IPS-15b (cell line): ENCODE data around the gene WBP2NL.

Experiments used
- H3K27me3 ChIP-seq: one replicate; pipeline ENCODE4 v1.6.1; 2013; ENCODE audit warnings: low read length; ENCODE audit not compliant: control insufficient read depth, insufficient read depth
- H3K36me3 ChIP-seq: one replicate; pipeline ENCODE4 v1.6.1; 2013; ENCODE audit warnings: low read length; ENCODE audit not compliant: control insufficient read depth, insufficient read depth
- H3K4me1 ChIP-seq: one replicate; pipeline ENCODE4 v1.6.1; 2013; ENCODE audit warnings: mild to moderate bottlenecking, low read length; ENCODE audit not compliant: control insufficient read depth, insufficient read depth
- H3K4me3 ChIP-seq: one replicate; pipeline ENCODE4 v1.5.1; 2013; ENCODE audit warnings: low read depth, low read length
- H3K9ac ChIP-seq: one replicate; pipeline ENCODE4 v1.6.1; 2013; ENCODE audit warnings: low read depth, mild to moderate bottlenecking, low read length
- H3K9me3 ChIP-seq: one replicate; pipeline ENCODE4 v1.6.1; 2013; ENCODE audit warnings: mild to moderate bottlenecking, low read length; ENCODE audit not compliant: control insufficient read depth, insufficient read depth

The WBP2NL gene

DNA sequence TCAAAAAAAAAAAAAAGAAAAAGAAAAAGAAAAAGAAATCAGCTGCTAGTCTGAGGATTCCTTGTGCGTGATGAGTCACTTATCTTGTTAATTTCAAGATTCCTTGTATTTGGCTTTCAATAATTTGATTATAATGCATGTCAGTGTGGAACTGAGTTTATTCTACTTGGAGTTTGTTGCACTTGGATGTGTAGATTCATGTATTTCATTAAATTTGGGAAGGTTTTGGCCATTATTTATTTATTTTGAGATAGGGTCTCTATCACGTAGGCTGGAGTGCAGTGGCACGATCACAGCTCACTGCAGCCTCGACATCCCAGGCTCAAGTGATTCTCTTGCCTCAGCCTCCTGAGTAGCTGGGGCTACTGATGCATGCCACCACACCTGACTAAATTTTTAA lies 14.8 kb downstream of the WBP2NL start:
- H3K9ac ChIP-seq, result no peak overlapping the region
- H3K4me3 ChIP-seq, result no peak overlapping the region
- peaks cover 5% of the 10 kb centered on the region for H3K27me3 ChIP-seq
- H3K4me1 ChIP-seq, result no peaks in the 10 kb centered on the region
- H3K36me3 ChIP-seq, result no peaks in the 10 kb centered on the region
- H3K9me3 ChIP-seq, result no peaks in the 10 kb centered on the region

GRCh38 chr22:42016111-42016510 lies 17.5 kb downstream of the WBP2NL start:
- Histone ChIP-seq H3K9me3 (no peaks in the 10 kb centered on the region), H3K27me3 (peaks cover 5% of the 10 kb centered on the region), H3K4me1 (no peaks in the 10 kb centered on the region), H3K36me3 (no peaks in the 10 kb centered on the region), H3K4me3 (no peak overlapping the region), H3K9ac (no peak overlapping the region)

DNA sequence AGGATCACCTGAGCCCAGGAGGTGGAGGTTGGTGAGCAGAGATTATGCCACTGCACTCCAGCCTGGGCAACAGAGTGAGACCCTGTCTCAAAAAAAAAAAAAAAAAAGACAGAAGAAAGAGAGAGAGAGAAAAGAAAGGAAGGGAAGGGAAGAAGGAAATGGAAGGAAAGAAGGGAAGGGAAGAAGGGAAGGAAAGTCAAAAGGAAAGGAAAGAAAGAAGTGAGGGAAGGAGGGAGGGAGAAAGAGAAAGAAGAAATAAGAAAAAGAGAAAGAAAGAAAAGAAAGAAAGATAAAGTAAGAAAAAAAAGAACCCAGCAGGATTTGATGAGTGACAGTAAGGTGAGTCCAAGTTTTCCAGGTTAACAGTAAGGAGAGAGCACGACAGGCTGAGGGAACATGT lies 19.6 kb downstream of the WBP2NL start:
- Histone ChIP-seq H3K36me3 (no peaks in the 10 kb centered on the region), H3K9ac (no peak overlapping the region), H3K4me3 (no peak overlapping the region), H3K27me3 (peaks cover 5% of the 10 kb centered on the region), H3K4me1 (no peaks in the 10 kb centered on the region), H3K9me3 (no peaks in the 10 kb centered on the region)

GRCh38 chr22:42021571-42021970 lies 23.0 kb downstream of the WBP2NL start:
- H3K9me3 ChIP-seq, result no peaks in the 10 kb centered on the region
- H3K4me1 ChIP-seq, result no peaks in the 10 kb centered on the region
- peaks cover 4% of the 10 kb centered on the region for H3K27me3 ChIP-seq
- H3K4me3 ChIP-seq, result no peak overlapping the region
- H3K36me3 ChIP-seq, result no peaks in the 10 kb centered on the region
- H3K9ac ChIP-seq, result no peak overlapping the region

DNA sequence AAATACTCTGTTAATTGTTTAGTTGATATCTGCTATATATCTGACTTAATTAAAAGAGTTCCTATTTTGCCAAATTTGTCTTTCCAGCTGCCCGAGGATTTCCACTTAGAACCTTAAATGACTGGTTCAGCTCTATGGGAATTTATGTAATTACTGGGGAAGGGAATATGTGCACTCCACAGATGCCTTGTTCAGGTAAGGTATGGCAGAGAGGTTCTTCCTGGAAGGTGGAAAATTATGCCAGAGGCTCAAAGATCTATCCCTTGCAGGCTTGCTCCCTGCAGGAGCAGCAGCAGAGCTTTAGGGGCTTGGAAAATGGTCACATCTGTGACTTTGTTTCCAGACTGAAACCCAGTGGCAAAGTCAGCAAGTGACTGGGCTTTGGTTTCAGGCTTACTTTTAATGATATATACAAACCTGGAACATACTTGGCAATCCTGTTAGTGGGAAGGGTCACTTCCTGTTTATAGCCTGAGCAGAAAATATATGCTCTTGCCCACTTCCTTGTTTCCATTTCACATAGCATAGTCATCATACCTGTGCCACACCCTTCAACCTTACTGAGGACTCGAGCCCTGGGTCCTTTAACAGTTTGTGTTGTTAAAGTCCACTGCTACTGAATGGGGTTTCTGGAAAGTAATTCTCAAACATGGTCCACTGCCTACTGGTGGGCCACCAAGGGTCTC lies 23.7 kb downstream of the WBP2NL start:
- Histone ChIP-seq H3K9me3 (no peaks in the 10 kb centered on the region), H3K4me1 (no peaks in the 10 kb centered on the region), H3K4me3 (no peak overlapping the region), H3K36me3 (no peaks in the 10 kb centered on the region), H3K27me3 (no peaks in the 10 kb centered on the region), H3K9ac (no peak overlapping the region)

GRCh38 chr22:42025421-42025820 lies 26.8 kb downstream of the WBP2NL start:
- H3K9me3 ChIP-seq, result no peaks in the 10 kb centered on the region
- no peaks in the 10 kb centered on the region for H3K27me3 ChIP-seq
- H3K4me3 ChIP-seq, result no peak overlapping the region
- no peaks in the 10 kb centered on the region for H3K4me1 ChIP-seq
- no peaks in the 10 kb centered on the region for H3K36me3 ChIP-seq
- H3K9ac ChIP-seq, result no peak overlapping the region

GRCh38 chr22:42026705-42027104 lies 28.1 kb downstream of the WBP2NL start:
- Histone ChIP-seq H3K4me1 (no peaks in the 10 kb centered on the region), H3K9me3 (no peaks in the 10 kb centered on the region), H3K36me3 (no peaks in the 10 kb centered on the region), H3K4me3 (no peak overlapping the region), H3K27me3 (no peaks in the 10 kb centered on the region), H3K9ac (no peak overlapping the region)

DNA sequence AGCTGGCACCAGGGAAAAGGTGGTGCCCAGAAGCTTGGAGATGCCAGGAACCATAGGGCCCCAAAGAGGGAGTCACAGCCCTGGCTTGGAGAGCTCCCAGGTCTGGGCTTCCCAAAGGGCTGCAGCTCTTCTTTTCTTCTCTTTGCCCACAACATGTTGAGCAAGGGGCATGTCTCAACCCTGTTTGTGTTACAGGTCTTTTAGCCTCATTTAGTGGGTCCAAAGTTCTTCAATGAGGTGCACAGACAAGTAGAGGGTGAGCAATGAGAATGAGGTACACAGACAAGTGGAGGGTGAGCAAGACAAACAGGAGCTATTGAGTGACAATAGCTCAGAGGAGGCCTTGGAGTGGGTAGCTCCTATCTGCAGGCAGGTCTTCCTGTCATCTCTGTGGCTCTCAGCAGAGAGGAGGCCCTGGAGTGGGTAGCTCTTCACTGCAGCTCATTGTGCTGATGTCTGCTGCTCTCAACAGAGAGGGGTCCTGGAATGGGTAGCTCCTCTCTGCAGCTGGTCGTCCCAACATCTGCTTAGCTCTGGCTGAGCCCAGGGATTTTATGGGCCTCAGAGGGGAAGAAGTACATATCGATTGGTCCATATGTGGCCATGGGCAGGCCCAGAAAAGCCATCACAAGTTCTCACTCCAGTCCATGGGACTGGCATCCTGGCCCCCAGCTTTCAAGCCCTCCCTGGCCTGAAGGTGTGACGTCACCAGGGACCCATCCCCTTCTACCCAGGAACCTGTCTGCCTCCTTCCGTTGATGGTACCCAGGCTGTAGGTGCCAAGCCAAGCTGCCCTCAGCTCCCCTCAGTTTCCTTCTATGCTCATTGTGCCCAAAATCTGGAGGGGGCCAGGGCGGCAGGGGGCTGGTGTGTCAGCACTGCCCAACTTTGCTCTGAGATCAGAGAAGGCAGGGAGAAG lies 34.9 kb downstream of the WBP2NL start:
- Histone ChIP-seq H3K4me3 (no peak overlapping the region), H3K9me3 (no peaks in the 10 kb centered on the region), H3K36me3 (no peaks in the 10 kb centered on the region), H3K27me3 (no peaks in the 10 kb centered on the region), H3K9ac (no peak overlapping the region), H3K4me1 (no peaks in the 10 kb centered on the region)

DNA sequence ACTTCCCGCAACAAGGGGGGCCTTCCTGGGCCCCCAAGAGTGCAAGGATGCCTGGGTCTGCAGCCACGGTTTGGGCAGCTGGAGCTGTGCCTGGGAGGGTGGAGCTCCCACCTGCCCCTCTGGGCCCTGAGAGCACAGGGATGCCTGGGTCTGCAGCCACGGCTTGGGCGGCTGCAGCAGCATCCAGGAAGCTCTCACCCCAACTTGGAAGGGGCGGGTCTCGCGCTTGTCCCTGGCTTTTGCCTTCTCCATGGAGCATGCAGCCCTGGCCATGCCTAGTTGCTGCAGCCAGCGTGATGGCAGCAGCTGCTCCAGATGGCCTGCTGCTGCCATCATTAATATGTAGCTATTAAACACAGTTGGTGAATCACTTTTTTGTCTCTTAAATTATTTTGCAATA lies 36.7 kb downstream of the WBP2NL start:
- Histone ChIP-seq H3K36me3 (no peaks in the 10 kb centered on the region), H3K4me3 (no peak overlapping the region), H3K27me3 (no peaks in the 10 kb centered on the region), H3K9ac (no peak overlapping the region), H3K9me3 (no peaks in the 10 kb centered on the region), H3K4me1 (no peaks in the 10 kb centered on the region)

GRCh38 chr22:42039271-42039670 lies 40.7 kb downstream of the WBP2NL start:
- Histone ChIP-seq H3K4me3 (no peak overlapping the region), H3K27me3 (no peaks in the 10 kb centered on the region), H3K4me1 (no peaks in the 10 kb centered on the region), H3K9ac (no peak overlapping the region), H3K9me3 (no peaks in the 10 kb centered on the region), H3K36me3 (no peaks in the 10 kb centered on the region)

- no peak overlapping the region for H3K9ac ChIP-seq
- no peaks in the 10 kb centered on the region for H3K36me3 ChIP-seq
- H3K27me3 ChIP-seq, result no peaks in the 10 kb centered on the region
- H3K4me1 ChIP-seq, result no peaks in the 10 kb centered on the region
- no peaks in the 10 kb centered on the region for H3K9me3 ChIP-seq
- H3K4me3 ChIP-seq, result no peak overlapping the region
Measured at GRCh38 chr22:42041784-42042183, 43.2 kb downstream of the WBP2NL start.

DNA sequence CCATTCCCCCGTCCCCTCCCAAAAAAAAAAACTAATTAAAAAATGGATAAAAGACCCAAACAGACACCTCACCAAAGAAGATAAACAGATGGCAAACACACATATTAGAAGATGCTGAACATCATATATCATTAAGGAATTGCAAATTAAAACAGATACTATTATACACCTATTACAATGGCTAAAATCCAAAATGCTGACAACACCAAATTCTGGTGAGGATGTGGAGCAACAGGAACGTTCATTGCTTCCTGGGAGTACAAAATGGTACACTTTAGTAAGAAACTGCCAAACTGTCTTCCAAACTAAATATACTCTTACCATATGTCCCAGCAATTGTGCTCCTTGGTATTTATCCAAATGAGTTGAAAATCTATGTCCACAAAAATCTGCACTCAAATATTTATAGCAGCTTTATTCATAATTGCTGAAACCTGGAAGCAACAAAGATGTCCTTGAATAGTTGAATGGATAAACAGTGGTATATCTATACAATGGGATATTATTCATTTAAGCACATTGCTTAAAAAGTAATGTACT lies 52.1 kb downstream of the WBP2NL start:
- Histone ChIP-seq H3K9me3 (no peaks in the 10 kb centered on the region), H3K36me3 (no peaks in the 10 kb centered on the region), H3K4me1 (no peaks in the 10 kb centered on the region), H3K4me3 (no peak overlapping the region), H3K27me3 (no peaks in the 10 kb centered on the region), H3K9ac (no peak overlapping the region)
